Astrocyte (in vitro differentiated cells and primary cell): ENCODE results near the gene LINS1. TPM values are rescaled to one million over a fixed set of nuclear protein-coding genes. Genes with fewer than 3 reads are reported as not detected.
A peak's percentile ranks its signal among the peaks of the same experiment; 100 is the strongest.

ENCODE experiments used
- DNase-seq: peaks from one replicate; pipeline ENCODE4 v3.0.0-alpha.2; 2010; ENCODE audit warnings: low read depth
- FAIRE-seq: peaks from 2 replicates; lab custom pipeline; 2011; peaks lifted over from hg19 to GRCh38; lab: Jason Lieb, UNC
- H2AFZ ChIP-seq: 2 replicates; pipeline ENCODE4 v1.6.0; 2012; ENCODE audit warnings: low read depth, low read length, inconsistent platforms
- H3K27ac ChIP-seq: 2 replicates; pipeline ENCODE4 v1.5.1; 2011; ENCODE audit warnings: low read depth, low read length, inconsistent platforms
- H3K27me3 ChIP-seq: 2 replicates; pipeline ENCODE4 v1.6.0; 2011; ENCODE audit warnings: low read length, inconsistent platforms; ENCODE audit not compliant: insufficient read depth
- H3K36me3 ChIP-seq: 2 replicates; pipeline ENCODE4 v1.5.1; 2011; ENCODE audit warnings: low read length, inconsistent platforms; ENCODE audit not compliant: insufficient read depth
- H3K4me1 ChIP-seq: 2 replicates; pipeline ENCODE4 v1.5.1; 2011; ENCODE audit warnings: low read length, inconsistent platforms; ENCODE audit not compliant: insufficient read depth
- H3K4me2 ChIP-seq: 2 replicates; pipeline ENCODE4 v1.6.0; 2012; ENCODE audit warnings: low read length, inconsistent platforms
- H3K4me3 ChIP-seq: 2 replicates; pipeline ENCODE4 v1.5.1; 2011; ENCODE audit warnings: low read depth, mild to moderate bottlenecking, low read length, inconsistent platforms; ENCODE audit not compliant: insufficient read depth
- H3K79me2 ChIP-seq: 2 replicates; pipeline ENCODE4 v1.6.0; 2012; ENCODE audit warnings: mild to moderate bottlenecking, low read length, inconsistent platforms; ENCODE audit not compliant: insufficient read depth
- H3K9ac ChIP-seq: 2 replicates; pipeline ENCODE4 v1.6.0; 2012; ENCODE audit warnings: mild to moderate bottlenecking, low read length, inconsistent platforms
- H3K9me3 ChIP-seq: 2 replicates; pipeline ENCODE4 v1.5.1; 2012; ENCODE audit warnings: low read depth, mild to moderate bottlenecking, low read length, inconsistent platforms; ENCODE audit not compliant: insufficient read depth
- H4K20me1 ChIP-seq: 2 replicates; pipeline ENCODE4 v1.6.0; 2012; ENCODE audit warnings: low read length, inconsistent platforms; ENCODE audit not compliant: insufficient read depth
- H3K27ac Mint-ChIP-seq: one replicate; pipeline ENCODE4 v1.8.0; 2021; ENCODE audit warnings: mild to moderate bottlenecking, mixed read lengths; ENCODE audit not compliant: unreplicated experiment
- H3K27me3 Mint-ChIP-seq: one replicate; pipeline ENCODE4 v1.8.0; 2021; ENCODE audit warnings: low read depth, mixed read lengths; ENCODE audit not compliant: unreplicated experiment
- H3K36me3 Mint-ChIP-seq: one replicate; pipeline ENCODE4 v1.8.0; 2021; ENCODE audit warnings: low read depth, mixed read lengths; ENCODE audit not compliant: unreplicated experiment
- H3K4me1 Mint-ChIP-seq: one replicate; pipeline ENCODE4 v1.8.0; 2021; ENCODE audit warnings: low read depth, mixed read lengths; ENCODE audit not compliant: unreplicated experiment
- H3K4me3 Mint-ChIP-seq: one replicate; pipeline ENCODE4 v1.8.0; 2021; ENCODE audit warnings: mild to moderate bottlenecking, moderate library complexity, mixed read lengths; ENCODE audit not compliant: unreplicated experiment
- H3K9me3 Mint-ChIP-seq: one replicate; pipeline ENCODE4 v1.8.0; 2021; ENCODE audit warnings: mild to moderate bottlenecking, mixed read lengths; ENCODE audit not compliant: unreplicated experiment
- CTCF ChIP-seq: IDR thresholded peaks from 2 replicates; pipeline ENCODE4 v1.5.1; 2011; ENCODE audit warnings: low read depth, mild to moderate bottlenecking, inconsistent platforms, low read length, moderate library complexity; ENCODE audit not compliant: insufficient read depth
- EZH2 ChIP-seq: IDR thresholded peaks from 2 replicates; pipeline ENCODE4 v1.6.1; 2012; ENCODE audit warnings: mild to moderate bottlenecking, low read length, inconsistent platforms; ENCODE audit not compliant: insufficient read depth
- total RNA-seq: library from RNA; stranded (reverse); gene quantifications from 2 replicates; pipeline ENCODE4 v1.2.1, GENCODE V29; 2021

Gene LINS1
- total RNA-seq, 1 donor from 2014 or later, result 10.7 TPM

GRCh38 chr15:100602823-100603393 is 924 bp upstream of the LINS1 start:
- peaks cover 14% of the 10 kb centered on the region for H3K4me1 ChIP-seq
- H3K4me3 ChIP-seq, result peak overlapping the region; percentile 93
- H3K4me2 ChIP-seq, result peak overlapping the region; percentile 95
- Mint-ChIP-seq H3K9me3 (no peaks in the 10 kb centered on the region), H3K27ac (peak overlapping the region; percentile 10), H3K27me3 (no peaks in the 10 kb centered on the region), H3K4me3 (no peak overlapping the region), H3K4me1 (peaks cover 8% of the 10 kb centered on the region), H3K36me3 (peaks cover 2% of the 10 kb centered on the region)
- peaks cover 3% of the 10 kb centered on the region for H3K36me3 ChIP-seq
- FAIRE-seq (no peak), DNase-seq (peak; percentile 29)
- TF ChIP-seq CTCF (no peak), EZH2 (no peak)
- H4K20me1 ChIP-seq, result peaks cover 10% of the 10 kb centered on the region
- H3K9me3 ChIP-seq, result no peaks in the 10 kb centered on the region
- peak overlapping the region; percentile 94 for H3K9ac ChIP-seq
- H3K27ac ChIP-seq, result peak overlapping the region; percentile 78
- H3K79me2 ChIP-seq, result peaks cover 78% of the 10 kb centered on the region
- H2AFZ ChIP-seq, result peak overlapping the region; percentile 79
- no peaks in the 10 kb centered on the region for H3K27me3 ChIP-seq

- no peak for FAIRE-seq
- peaks cover 87% of the 10 kb centered on the region for H3K79me2 ChIP-seq
These were observed 344 bp downstream of the LINS1 start for GRCh38 chr15:100601617-100602063.

More at GRCh38 chr15:100601617-100602063, 344 bp downstream of the LINS1 start:
- no peak overlapping the region for H3K4me3 Mint-ChIP-seq
- Histone ChIP-seq H2AFZ (peak overlapping the region; percentile 93), H3K4me2 (peak overlapping the region; percentile 93), H3K9me3 (no peaks in the 10 kb centered on the region), H3K9ac (peak overlapping the region; percentile 95), H3K27me3 (no peaks in the 10 kb centered on the region), H4K20me1 (peaks cover 16% of the 10 kb centered on the region), H3K36me3 (peaks cover 3% of the 10 kb centered on the region), H3K4me1 (peaks cover 14% of the 10 kb centered on the region), H3K27ac (peak overlapping the region; percentile 76), H3K4me3 (peak overlapping the region; percentile 95)
- H3K27me3 Mint-ChIP-seq, result no peaks in the 10 kb centered on the region
- peaks cover 13% of the 10 kb centered on the region for H3K4me1 Mint-ChIP-seq
- no peak overlapping the region for H3K27ac Mint-ChIP-seq
- no peaks in the 10 kb centered on the region for H3K36me3 Mint-ChIP-seq
- TF ChIP-seq CTCF (no peak), EZH2 (no peak)
- DNase-seq, result no peak
- H3K9me3 Mint-ChIP-seq, result no peaks in the 10 kb centered on the region
